AG09319 (cell line): ENCODE results near the gene ATP6V0D1.
A peak's percentile ranks its signal among the peaks of the same experiment; 100 is the strongest.
"Not testable (repeated sequence)": the region's sequence is repeated elsewhere in the genome, so short reads cannot be mapped to it uniquely, and the experiment has no call there.

Experiments used
- DNase-seq: peaks from one replicate; pipeline ENCODE4 v3.0.0-alpha.2; 2010; ENCODE audit warnings: low read depth; ENCODE audit errors: extremely low read depth
- TF ChIP-seq, protein P1 (sequence below): IDR thresholded peaks from 2 replicates; pipeline ENCODE4 v1.5.1; 2011; ENCODE audit warnings: low read depth, mild to moderate bottlenecking, inconsistent platforms, low read length, moderate library complexity

The ATP6V0D1 gene

DNA sequence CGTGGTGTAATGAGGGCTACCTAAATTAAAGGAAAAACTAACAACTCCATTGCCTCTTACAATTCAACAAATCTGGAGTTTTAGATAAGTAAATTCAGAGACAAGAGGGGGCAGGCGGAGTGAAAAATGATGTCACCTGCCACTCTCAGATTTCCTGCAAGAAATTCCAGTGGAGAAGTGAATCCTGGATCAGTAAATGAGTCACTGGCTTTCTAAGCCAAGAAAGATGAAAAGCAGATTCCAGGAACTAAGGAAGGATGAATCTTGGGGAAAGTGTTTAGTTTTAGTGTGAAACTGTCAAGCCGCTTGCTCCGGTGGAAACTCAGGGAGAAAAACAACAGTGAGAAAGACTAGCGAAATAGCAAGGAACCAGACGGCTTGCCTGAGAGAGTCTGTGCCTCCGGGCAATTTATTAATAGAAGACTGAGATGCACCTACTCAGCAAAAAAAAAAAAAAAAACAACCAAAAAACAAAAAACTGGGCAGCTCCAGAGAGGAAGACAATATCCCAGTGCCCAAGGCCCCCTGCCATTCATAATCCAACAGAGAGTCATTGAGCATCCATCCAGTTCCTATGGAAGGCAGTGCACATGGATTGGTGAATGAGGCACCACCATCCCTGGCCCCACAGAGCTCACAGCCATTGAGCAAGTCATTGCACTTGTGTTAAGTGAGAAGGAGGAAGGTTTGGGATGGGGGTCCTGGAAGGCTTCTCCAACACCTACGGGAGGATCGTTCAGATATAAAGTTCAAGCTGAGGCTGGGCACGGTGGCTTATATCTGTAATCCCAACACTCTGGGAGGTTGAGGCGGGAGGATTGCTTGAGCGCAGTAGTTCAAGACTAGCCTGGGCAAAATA lies 35.6 kb upstream of the ATP6V0D1 start:
- no peak for DNase-seq

GRCh38 chr16:67514382-67514828 lies 33.4 kb upstream of the ATP6V0D1 start:
- DNase-seq, result peak; percentile 54
- TF ChIP-seq, protein P1, sequence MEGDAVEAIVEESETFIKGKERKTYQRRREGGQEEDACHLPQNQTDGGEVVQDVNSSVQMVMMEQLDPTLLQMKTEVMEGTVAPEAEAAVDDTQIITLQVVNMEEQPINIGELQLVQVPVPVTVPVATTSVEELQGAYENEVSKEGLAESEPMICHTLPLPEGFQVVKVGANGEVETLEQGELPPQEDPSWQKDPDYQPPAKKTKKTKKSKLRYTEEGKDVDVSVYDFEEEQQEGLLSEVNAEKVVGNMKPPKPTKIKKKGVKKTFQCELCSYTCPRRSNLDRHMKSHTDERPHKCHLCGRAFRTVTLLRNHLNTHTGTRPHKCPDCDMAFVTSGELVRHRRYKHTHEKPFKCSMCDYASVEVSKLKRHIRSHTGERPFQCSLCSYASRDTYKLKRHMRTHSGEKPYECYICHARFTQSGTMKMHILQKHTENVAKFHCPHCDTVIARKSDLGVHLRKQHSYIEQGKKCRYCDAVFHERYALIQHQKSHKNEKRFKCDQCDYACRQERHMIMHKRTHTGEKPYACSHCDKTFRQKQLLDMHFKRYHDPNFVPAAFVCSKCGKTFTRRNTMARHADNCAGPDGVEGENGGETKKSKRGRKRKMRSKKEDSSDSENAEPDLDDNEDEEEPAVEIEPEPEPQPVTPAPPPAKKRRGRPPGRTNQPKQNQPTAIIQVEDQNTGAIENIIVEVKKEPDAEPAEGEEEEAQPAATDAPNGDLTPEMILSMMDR, result peak; percentile 69

More for the DNA sequence above, 35.6 kb upstream of the ATP6V0D1 start:
- TF ChIP-seq, protein P1, result no peak

GRCh38 chr16:67513892-67514291 lies 32.9 kb upstream of the ATP6V0D1 start:
- DNase-seq, result not testable (repeated sequence)

- DNase-seq, result no peak
- TF ChIP-seq, protein P1, result no peak
Measured at GRCh38 chr16:67509016-67509415, 28.1 kb upstream of the ATP6V0D1 start.

GRCh38 chr16:67506468-67506867 lies 25.5 kb upstream of the ATP6V0D1 start:
- TF ChIP-seq, protein P1, result no peak
- DNase-seq, result no peak

- TF ChIP-seq, protein P1, result no peak
Measured at GRCh38 chr16:67504031-67505021, 23.4 kb upstream of the ATP6V0D1 start.

GRCh38 chr16:67499106-67499505 lies 18.1 kb upstream of the ATP6V0D1 start:
- TF ChIP-seq, protein P1, result no peak
- no peak for DNase-seq

More at GRCh38 chr16:67504031-67505021, 23.4 kb upstream of the ATP6V0D1 start:
- DNase-seq, result no peak
